Stimulated activated CD8-positive, alpha-beta memory T cell treated with anti-CD3 and anti-CD28 coated beads, Interleukin-15, amount 100 ng/mL, for 1 hour (primary cell): ENCODE results near the gene DUSP18.
"Not testable (repeated sequence)": the region's sequence is repeated elsewhere in the genome, so short reads cannot be mapped to it uniquely, and the experiment has no call there.

Experiments used
- DNase-seq: peaks from one replicate; pipeline ENCODE4 v3.0.0-alpha.2; 2020; ENCODE audit warnings: low read depth

Gene DUSP18

DNA sequence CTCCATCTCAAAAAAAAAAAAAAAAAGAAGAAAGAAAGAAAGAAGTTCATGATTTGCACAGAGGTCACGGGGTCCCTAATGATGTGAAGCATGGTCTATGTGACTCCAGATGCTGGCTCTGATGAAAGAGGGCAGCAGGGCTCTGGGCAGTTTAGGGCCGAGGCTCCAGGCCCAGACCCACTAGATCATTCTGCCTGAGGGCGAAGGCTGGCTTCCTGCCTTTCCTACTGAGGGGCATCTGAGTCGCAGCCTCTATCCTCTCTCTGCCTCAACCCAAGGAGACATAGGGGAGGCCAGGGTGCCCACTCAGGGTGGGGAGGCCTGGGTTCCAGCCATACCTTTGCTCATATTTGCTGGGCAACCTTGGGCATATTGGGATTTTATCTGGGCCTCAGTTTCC lies 27.3 kb downstream of the DUSP18 start:
- DNase-seq, result no peak

DNA sequence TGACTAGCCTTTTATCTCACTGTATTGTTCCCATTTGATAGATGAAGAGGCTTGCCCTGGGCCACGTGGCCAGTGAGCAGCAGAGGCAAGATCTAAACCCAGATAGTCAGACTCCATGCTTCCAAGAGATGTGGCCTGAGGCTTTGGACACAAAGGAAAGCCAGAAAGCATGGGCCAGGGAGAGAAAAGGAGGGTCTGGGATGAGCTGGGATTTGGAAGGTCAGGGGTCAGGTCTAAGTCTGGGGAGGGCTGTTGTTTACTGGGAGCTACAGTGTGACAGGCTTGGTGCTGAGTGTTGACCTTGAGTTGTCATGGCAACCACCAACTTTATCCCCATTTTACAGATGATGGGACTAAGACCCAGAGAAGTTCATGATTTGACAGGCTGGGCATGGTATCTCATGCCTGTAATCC lies 30.0 kb downstream of the DUSP18 start:
- no peak for DNase-seq

DNA sequence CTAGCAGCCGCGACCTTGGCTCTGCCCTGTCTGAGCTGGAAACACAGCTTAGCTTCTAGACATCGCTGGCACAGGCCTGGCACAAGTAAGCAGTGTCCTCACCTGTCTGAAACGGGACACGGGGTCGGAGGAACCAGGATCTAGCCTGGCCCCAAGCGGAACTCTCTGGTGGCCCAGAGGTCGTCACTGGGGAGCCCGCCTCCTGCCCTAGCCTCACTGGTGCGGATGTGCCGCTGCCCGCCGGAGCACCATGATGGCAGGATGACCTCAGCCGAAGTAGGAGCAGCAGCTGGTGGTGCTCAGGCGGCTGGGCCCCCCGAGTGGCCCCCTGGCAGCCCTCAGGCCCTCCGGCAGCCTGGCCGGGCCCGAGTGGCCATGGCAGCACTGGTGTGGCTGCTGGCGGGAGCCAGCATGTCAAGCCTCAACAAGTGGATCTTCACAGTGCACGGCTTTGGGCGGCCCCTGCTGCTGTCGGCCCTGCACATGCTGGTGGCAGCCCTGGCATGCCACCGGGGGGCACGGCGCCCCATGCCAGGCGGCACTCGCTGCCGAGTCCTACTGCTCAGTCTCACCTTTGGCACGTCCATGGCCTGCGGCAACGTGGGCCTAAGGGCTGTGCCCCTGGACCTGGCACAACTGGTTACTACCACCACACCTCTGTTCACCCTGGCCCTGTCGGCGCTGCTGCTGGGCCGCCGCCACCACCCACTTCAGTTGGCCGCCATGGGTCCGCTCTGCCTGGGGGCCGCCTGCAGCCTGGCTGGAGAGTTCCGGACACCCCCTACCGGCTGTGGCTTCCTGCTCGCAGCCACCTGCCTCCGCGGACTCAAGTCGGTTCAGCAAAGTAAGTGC lies 31.2 kb downstream of the DUSP18 start:
- DNase-seq, result no peak

DNA sequence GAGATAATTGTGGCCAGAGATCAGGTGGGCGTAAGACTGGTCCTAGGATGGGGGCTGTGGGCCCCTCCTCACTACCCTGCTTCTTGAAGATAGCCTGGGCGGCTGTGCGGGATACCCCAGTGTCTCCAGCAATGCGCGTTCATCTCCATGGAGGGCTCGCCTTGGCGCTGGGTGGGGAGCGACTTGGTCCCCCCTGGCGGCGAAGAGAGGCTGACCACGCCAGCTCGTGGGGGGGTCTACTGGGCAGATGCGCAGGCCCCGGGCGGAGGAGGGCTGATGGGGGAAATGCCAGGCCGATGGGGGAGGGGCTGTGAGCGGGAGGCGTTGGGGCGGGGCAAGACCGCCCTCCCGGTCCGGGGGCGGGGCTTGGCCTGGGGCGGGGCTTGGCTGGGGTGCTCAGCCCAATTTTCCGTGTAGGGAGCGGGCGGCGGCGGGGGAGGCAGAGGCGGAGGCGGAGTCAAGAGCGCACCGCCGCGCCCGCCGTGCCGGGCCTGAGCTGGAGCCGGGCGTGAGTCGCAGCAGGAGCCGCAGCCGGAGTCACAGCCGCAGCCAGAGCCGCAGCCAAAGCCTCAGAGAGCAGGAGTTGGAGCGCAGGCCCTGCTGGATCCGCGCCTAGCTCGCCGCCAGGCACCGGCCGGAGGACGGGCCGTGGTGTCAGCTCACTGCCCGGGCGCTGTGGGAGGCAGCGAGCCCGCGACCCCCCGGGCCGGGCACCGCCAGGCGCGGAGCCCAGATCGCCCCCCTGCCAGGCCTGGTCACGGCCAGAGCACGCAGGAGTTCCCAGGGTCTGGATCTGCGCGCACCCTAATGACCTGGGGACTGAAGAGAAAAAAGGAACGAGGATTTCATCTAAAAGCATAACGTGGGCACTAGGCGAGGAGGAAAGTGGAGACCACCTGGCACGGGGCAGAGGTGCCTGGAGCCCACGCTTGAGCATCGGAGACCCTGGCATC lies 32.1 kb downstream of the DUSP18 start, which contains the start of gene SLC35E4:
TSS of gene SLC35E4 (plus strand) at position 509 of the 953 bp plus-strand sequence. CDS start 670 bp downstream, outside the sequence.
- DNase-seq, result peak; percentile 93

DNA sequence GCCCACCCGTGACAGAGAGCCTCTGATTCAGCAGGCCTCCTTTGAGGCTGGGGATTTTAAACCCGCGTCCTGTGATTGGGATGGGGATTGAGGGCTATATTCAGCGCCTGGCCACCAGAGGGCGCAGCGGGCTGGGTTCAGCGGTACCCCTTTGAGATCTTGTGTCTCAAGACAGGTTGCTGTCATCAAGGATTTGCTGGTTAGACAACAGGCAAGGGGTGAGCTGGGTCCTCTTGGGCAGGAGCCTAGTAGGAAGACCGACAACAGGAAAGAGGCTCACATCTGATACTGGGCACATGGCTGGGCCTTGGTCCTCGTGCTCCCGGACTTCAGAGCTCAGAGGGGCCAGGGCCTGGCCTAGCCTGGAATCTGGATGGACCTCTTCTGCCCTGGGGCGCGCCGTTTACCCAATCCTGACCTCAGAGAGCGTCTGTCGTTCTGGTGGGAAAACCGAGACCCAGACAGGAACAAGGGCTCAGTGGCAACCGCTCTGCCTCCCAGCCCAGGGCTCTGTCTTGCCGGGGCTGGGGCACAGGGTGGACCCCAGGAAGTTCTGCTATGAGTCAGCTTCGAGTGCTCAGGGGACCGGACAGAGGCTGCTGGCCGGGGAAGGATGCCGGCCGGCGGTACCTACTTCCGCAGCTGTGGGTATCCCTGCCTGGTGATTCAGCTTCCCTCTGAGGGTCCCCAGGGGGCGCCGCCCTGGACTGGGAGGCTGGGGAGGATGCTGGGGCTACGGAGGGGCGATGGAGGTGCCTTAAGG lies 33.0 kb downstream of the DUSP18 start:
- peak; percentile 85 for DNase-seq

DNA sequence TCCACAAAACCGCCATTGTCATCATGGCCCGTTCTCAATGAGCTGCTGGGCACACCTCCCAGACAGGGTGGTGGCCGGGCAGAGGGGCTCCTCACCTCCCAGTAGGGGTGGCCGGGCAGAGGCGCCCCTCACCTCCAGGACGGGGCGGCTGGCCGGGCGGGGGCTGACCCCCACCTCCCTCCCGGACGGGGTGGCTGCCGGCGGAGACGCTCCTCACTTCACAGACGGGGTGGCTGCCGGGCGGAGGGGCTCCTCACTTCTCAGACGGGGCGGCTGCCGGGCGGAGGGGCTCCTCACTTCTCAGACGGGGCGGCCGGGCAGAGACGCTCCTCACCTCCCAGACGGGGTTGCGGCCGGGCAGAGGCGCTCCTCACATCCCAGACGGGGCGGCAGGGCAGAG lies 36.2 kb downstream of the DUSP18 start:
- DNase-seq, result not testable (repeated sequence)

DNA sequence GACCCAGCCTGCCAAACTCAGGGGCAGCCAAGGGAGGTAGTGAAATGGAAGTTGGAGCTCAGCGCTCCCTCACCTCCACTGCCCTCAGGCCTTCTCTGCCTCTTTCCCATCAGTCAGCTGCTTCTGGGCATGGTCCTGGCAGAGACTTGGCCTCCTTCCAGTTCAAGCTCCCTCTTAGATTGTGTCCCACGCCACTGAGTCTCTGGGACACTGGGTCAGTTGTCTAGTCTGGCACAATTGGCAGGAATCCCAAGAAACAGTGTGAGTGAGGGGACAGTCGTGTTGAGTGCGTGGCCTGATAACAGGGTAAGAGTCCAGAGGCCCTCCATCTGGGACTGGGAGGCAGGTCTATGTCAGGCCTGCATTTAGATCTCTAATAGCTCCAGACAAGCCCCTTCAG lies 39.2 kb downstream of the DUSP18 start:
- no peak for DNase-seq

DNA sequence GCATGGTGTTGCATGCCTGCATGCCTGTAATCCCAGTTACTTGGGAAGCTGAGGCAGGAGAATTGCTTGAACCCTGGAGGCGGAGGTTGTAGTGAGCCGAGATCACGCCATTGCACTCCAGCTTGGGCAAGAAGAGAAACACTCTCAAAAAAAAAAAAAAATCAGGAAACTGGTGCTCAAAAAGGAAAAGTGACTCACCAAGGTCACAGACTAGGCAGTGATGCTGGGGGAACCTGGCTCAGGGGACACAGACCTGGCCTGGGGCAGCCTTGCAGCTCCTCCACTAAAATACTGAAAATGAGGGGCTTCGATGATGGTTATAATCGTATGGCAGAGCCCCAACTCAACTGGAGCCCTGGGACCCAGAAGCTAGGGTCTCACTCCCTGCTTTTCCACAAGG lies 40.2 kb downstream of the DUSP18 start:
- DNase-seq, result no peak

DNA sequence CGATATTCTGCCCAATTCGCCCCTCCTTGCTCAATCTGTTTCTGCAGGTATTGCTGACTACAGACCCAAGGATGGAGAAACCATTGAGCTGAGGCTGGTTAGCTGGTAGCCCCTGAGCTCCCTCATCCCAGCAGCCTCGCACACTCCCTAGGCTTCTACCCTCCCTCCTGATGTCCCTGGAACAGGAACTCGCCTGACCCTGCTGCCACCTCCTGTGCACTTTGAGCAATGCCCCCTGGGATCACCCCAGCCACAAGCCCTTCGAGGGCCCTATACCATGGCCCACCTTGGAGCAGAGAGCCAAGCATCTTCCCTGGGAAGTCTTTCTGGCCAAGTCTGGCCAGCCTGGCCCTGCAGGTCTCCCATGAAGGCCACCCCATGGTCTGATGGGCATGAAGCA lies 41.3 kb downstream of the DUSP18 start:
- DNase-seq, result no peak

DNA sequence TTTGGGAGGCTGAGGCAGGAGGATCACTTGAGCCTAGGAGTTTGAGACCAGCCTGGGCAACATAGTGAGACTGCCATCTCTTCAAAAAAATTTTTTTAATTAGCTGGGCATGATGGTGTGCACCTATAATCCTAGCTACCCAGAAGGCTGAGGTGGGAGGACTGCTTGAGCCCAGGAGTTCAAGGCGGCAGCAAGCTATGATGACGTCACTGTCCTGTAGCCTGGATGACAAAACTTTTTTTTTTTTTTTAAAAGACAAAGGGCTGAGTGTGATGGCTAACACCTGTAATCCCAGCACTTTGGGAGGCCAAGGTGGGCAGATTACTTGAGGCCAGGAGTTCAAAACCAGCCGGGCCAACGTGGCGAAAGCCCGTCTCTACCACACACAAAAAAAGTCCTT lies 47.8 kb downstream of the DUSP18 start:
- DNase-seq, result not testable (repeated sequence)

DNA sequence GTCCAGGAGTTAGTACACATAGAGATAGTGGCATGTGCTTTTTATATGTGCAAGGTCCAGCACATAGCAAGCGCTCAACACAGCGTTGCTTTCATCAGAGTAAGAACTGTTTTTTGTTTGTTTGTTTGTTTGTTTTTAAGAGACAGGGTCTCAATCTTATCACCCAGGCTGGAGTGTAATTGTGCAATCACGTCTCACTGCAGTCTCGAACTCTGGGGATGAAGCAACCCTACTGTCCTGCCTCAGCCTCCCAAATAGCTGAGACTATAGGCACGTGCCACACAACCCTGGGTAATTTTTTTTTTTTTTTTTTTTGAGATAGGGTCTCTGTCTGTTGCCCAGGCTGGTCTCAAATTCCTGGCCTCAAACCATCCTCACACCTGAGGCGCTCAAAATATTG lies 49.9 kb downstream of the DUSP18 start:
- DNase-seq, result no peak

DNA sequence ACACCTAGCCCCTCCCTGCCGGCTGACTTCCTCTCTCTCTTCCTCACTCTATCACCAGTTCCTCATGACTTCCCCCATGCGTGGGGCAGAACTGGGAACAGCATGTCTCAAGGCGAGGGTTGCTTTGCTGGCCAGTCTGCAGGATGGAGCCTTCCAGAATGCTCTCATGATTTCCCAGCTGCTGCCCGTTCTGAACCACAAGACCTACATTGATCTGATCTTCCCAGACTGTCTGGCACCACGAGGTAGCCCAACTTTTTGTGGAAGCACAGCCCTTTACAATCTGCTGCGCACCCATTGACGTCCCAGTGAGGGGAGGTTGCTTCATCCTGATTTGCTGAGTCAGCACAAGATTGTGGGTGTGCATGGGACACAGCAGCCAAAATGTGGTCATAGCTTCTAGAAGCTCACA lies 52.1 kb downstream of the DUSP18 start:
- no peak for DNase-seq

DNA sequence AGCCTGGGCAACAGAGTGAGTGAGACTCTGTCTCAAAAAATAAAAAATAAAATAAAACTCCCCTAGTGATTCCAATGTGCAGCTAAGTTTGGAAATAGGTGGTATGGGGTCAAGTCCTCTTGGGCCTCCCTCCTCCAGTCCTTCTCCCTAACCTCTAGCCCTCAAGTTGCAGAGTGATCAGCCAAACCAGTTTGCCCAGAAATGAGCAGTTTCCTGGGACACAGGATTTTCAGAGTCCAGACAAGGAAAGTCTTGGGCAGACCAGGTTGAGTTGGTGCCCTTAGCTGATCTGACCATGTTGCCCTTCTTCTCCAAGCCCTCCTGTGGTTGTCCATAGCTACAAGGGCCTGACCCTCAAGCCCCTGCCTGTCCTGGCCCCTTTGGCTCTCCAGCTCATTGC lies 52.8 kb downstream of the DUSP18 start:
- no peak for DNase-seq

DNA sequence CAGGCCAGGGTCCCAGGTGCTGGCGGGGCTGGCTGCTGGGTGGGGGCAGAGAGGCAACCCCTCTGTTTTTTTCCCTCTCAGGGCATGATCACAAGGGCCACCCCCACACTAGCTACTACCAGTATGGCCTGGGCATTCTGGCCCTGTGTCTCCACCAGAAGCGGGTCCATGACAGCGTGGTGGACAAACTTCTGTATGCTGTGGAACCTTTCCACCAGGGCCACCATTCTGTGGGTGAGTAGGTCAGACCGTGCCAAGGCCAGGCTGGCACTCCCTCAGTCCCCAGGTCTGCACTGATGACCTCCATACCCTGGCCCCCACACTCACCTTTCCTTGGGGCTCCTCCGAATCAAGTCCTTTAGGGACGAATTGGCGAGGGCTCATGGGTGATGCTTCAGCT lies 53.4 kb downstream of the DUSP18 start:
- no peak for DNase-seq

DNA sequence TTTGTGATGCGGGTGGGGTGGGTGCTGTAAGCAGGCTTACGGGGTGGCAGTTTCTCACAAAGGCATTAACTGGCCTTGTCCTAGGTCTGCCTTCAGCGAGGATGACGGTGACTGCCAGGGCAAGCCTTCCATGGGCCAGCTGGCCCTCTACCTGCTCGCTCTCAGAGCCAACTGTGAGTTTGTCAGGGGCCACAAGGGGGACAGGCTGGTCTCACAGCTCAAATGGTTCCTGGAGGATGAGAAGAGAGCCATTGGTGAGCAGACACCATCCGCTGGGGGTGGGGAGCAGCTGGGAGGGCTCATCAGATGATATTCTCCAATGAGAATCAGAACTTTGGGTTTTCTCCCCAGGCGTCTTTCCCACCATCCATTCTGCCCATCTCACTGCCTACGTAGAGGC lies 54.9 kb downstream of the DUSP18 start:
- DNase-seq, result no peak
